Epithelial cell of esophagus (primary cell): ENCODE results near the gene STK11IP.

Experiments used
- DNase-seq: peaks from one replicate; pipeline ENCODE4 v3.0.0; 2010; ENCODE audit warnings: low read depth
- H3K4me3 ChIP-seq: 2 replicates; pipeline ENCODE4 v1.5.1; 2011; ENCODE audit warnings: mild to moderate bottlenecking, low read length, control low read depth
- CTCF ChIP-seq: IDR thresholded peaks from 2 replicates; pipeline ENCODE4 v1.5.1; 2011; ENCODE audit warnings: low read depth, mild to moderate bottlenecking, low read length, control low read depth, inconsistent platforms; ENCODE audit not compliant: insufficient read depth; ENCODE audit errors: missing control alignments

Gene STK11IP

DNA sequence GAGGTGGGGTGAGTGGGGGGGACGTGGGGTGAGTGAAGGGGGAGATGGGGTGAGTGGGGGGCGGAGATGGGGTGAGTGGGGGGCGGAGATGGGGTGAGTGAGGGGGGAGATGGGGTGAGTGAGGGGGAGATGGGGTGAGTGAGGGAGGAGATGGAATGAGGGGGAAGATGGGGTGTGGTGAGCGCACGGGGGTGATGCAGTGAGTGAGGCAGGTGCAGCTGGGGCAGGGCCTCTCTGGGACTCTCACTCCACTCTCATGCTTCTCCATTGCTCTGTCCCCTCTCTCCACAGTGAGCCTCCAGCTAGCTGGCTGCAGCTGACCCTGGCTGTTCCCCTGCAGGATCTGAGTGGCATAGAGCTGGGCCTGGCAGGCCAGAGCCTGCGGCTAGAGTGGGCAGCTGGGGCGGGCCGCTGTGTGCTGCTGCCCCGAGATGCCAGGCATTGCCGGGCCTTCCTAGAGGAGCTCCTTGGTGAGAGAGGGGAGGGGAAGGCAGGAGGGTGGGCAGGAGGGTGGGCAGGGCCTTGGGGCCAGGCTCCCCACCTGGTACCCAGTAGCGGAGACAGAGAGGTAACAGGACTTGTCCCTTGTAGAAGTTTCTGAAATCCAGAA lies 15.9 kb downstream of the STK11IP start:
- TF ChIP-seq CTCF, result no peak
- no peak for DNase-seq
- no peak overlapping the region for H3K4me3 ChIP-seq

GRCh38 chr2:219614076-219614860 lies 16.6 kb downstream of the STK11IP start:
- no peak overlapping the region for H3K4me3 ChIP-seq
- no peak for TF ChIP-seq CTCF
- DNase-seq, result no peak

DNA sequence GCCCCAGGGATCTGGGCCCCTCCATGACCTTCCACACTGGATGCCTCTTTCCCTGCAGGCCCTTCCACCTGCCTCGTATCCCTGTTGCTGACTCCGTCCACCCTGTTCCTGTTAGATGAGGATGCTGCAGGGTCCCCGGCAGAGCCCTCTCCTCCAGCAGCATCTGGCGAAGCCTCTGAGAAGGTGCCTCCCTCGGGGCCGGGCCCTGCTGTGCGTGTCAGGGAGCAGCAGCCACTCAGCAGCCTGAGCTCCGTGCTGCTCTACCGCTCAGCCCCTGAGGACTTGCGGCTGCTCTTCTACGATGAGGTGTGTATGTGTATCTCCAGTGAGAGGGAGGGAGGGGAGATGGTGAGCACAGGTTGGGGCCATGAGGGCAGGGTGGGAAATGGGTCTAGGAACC lies 17.4 kb downstream of the STK11IP start:
- H3K4me3 ChIP-seq, result no peak overlapping the region
- no peak for TF ChIP-seq CTCF
- DNase-seq, result no peak

- TF ChIP-seq CTCF, result no peak
- no peak overlapping the region for H3K4me3 ChIP-seq
- DNase-seq, result no peak
Observed at GRCh38 chr2:219615894-219616293, 18.2 kb downstream of the STK11IP start.

- DNase-seq, result no peak
- no peak for TF ChIP-seq CTCF
- H3K4me3 ChIP-seq, result no peak overlapping the region
Observed at GRCh38 chr2:219616550-219616949, 18.9 kb downstream of the STK11IP start.

GRCh38 chr2:219618733-219619122 lies 21.1 kb downstream of the STK11IP start:
- TF ChIP-seq CTCF, result no peak
- no peak overlapping the region for H3K4me3 ChIP-seq
- no peak for DNase-seq

- no peak for TF ChIP-seq CTCF
- DNase-seq, result no peak
- H3K4me3 ChIP-seq, result no peak overlapping the region
Observed at GRCh38 chr2:219619235-219619634, 21.6 kb downstream of the STK11IP start.
